OCI-LY1 (cell line): ENCODE data around the gene PPM1N.

Experiments used
- H2AFZ ChIP-seq: fragments of 200-600 bp; sonication (generic), shearing (Covaris generic); 2 replicates; pipeline ENCODE4 v1.6.0; 2014; ENCODE audit warnings: antibody characterized with exemption, mild to moderate bottlenecking, low read length
- H3F3A ChIP-seq: fragments of 200-600 bp; sonication (generic), shearing (Covaris generic); 2 replicates; pipeline ENCODE4 v1.6.0; 2014; ENCODE audit warnings: mild to moderate bottlenecking, antibody characterized with exemption, low read length, moderate library complexity; ENCODE audit not compliant: insufficient read depth
- H3K27ac ChIP-seq: fragments of 200-600 bp; sonication (generic); 2 replicates; pipeline ENCODE4 v1.5.1; 2014; ENCODE audit warnings: low read length, mixed run types, mild to moderate bottlenecking, low read depth; ENCODE audit not compliant: poor library complexity, severe bottlenecking
- H3K27me3 ChIP-seq: fragments of 200-600 bp; sonication (generic); 2 replicates; pipeline ENCODE4 v1.6.0; 2014; ENCODE audit warnings: antibody characterized with exemption, mild to moderate bottlenecking, low read length, moderate library complexity; ENCODE audit not compliant: insufficient read depth
- H3K36me3 ChIP-seq: fragments of 200-600 bp; sonication (generic); 2 replicates; pipeline ENCODE4 v1.6.1; 2014; ENCODE audit warnings: mild to moderate bottlenecking, antibody characterized with exemption, low read length, moderate library complexity, mixed read lengths; ENCODE audit not compliant: insufficient read depth
- H3K4me1 ChIP-seq: fragments of 200-600 bp; sonication (generic); 2 replicates; pipeline ENCODE4 v1.5.1; 2014; ENCODE audit warnings: mild to moderate bottlenecking, low read length, moderate library complexity; ENCODE audit not compliant: insufficient read depth, severe bottlenecking
- H3K4me2 ChIP-seq: fragments of 200-600 bp; sonication (generic), shearing (Covaris generic); 2 replicates; pipeline ENCODE4 v1.6.1; 2014; ENCODE audit warnings: low read length
- H3K4me3 ChIP-seq: fragments of 200-600 bp; sonication (generic); 2 replicates; pipeline ENCODE4 v1.5.1; 2014; ENCODE audit warnings: low read length, low read depth, mild to moderate bottlenecking, mixed read lengths; ENCODE audit not compliant: poor library complexity, severe bottlenecking
- H3K79me2 ChIP-seq: fragments of 200-600 bp; shearing (Covaris generic); 2 replicates; pipeline ENCODE4 v1.6.1; 2016; ENCODE audit warnings: mixed run types, low read length, mixed read lengths; ENCODE audit not compliant: insufficient read depth
- H3K9ac ChIP-seq: fragments of 200-600 bp; sonication (generic), shearing (Covaris generic); 2 replicates; pipeline ENCODE4 v1.6.1; 2014; ENCODE audit warnings: mild to moderate bottlenecking, low read length, mixed read lengths
- H3K9me2 ChIP-seq: fragments of 200-600 bp; sonication (generic), shearing (Covaris generic); 2 replicates; pipeline ENCODE4 v1.6.1; 2014; ENCODE audit warnings: low read depth, mild to moderate bottlenecking, low read length, mixed read lengths
- H3K9me3 ChIP-seq: fragments of 200-600 bp; shearing (Covaris generic); 2 replicates; pipeline ENCODE4 v1.6.1; 2014; ENCODE audit warnings: low read length, mixed read lengths
- H4K20me1 ChIP-seq: fragments of 200-600 bp; sonication (generic), shearing (Covaris generic); 2 replicates; pipeline ENCODE4 v1.6.0; 2016; ENCODE audit warnings: mild to moderate bottlenecking, low read length; ENCODE audit not compliant: insufficient read depth
- CTCF ChIP-seq: fragments of 200-600 bp; sonication (generic), shearing (Covaris generic); IDR thresholded peaks from 2 replicates; pipeline ENCODE4 v1.5.1; 2017; ENCODE audit warnings: mild to moderate bottlenecking, antibody characterized with exemption, low read length, moderate library complexity, mixed read lengths
- EZH2 ChIP-seq: fragments of 200-600 bp; sonication (generic), shearing (Covaris generic); IDR thresholded peaks from 2 replicates; pipeline ENCODE4 v1.8.0; 2017; ENCODE audit warnings: borderline replicate concordance, mixed run types, mild to moderate bottlenecking, antibody characterized with exemption, low read length, moderate library complexity, mixed read lengths

PPM1N gene

GRCh38 chr19:45505996-45506245 lies 7.7 kb downstream of the PPM1N start:
- Histone ChIP-seq H3F3A (no peaks in the 10 kb centered on the region), H3K27ac (peak overlapping the region; percentile 63), H3K9me2 (no peaks in the 10 kb centered on the region), H3K4me2 (peak overlapping the region; percentile 83), H3K4me3 (peak overlapping the region; percentile 94), H3K36me3 (no peaks in the 10 kb centered on the region), H4K20me1 (no peaks in the 10 kb centered on the region), H3K27me3 (no peaks in the 10 kb centered on the region), H2AFZ (peak overlapping the region; percentile 30; the same call in 1 of the 2 replicates), H3K4me1 (peaks cover 39% of the 10 kb centered on the region), H3K79me2 (0 out of 2 replicates have a peak, but pooled peaks cover 7% of the 10 kb centered on the region), H3K9ac (peak overlapping the region; percentile 92), H3K9me3 (no peaks in the 10 kb centered on the region)
- TF ChIP-seq EZH2, result no peak
- no peak for TF ChIP-seq CTCF

GRCh38 chr19:45506246-45506988 lies 8.2 kb downstream of the PPM1N start:
- Histone ChIP-seq H3K27ac (peak overlapping the region; percentile 86), H3K9ac (peak overlapping the region; percentile 92), H3K79me2 (0 out of 2 replicates have a peak, but pooled peaks cover 7% of the 10 kb centered on the region), H3K4me2 (peak overlapping the region; percentile 83), H3F3A (no peaks in the 10 kb centered on the region), H3K36me3 (no peaks in the 10 kb centered on the region), H3K4me1 (peaks cover 44% of the 10 kb centered on the region), H2AFZ (peak overlapping the region; percentile 30; the same call in 1 of the 2 replicates), H3K9me3 (no peaks in the 10 kb centered on the region), H3K27me3 (no peaks in the 10 kb centered on the region), H4K20me1 (no peaks in the 10 kb centered on the region), H3K4me3 (peak overlapping the region; percentile 94), H3K9me2 (no peaks in the 10 kb centered on the region)
- peak; percentile 73 for TF ChIP-seq CTCF
- no peak for TF ChIP-seq EZH2

- Histone ChIP-seq H3K4me1 (peaks cover 46% of the 10 kb centered on the region), H3K27ac (peak within 1 kb of the TSS; percentile 86), H2AFZ (no peak within 1 kb of the TSS), H3K79me2 (0 out of 2 replicates have a peak, but pooled peaks cover 7% of the 10 kb centered on the region), H3K9me2 (no peaks in the 10 kb centered on the region), H4K20me1 (no peaks in the 10 kb centered on the region), H3K4me3 (peak within 1 kb of the TSS; percentile 94), H3K9ac (peak within 1 kb of the TSS; percentile 92), H3K4me2 (peak within 1 kb of the TSS; percentile 83), H3K36me3 (no peaks in the 10 kb centered on the region), H3K9me3 (no peaks in the 10 kb centered on the region), H3F3A (no peaks in the 10 kb centered on the region), H3K27me3 (no peaks in the 10 kb centered on the region)
- TF ChIP-seq CTCF (no peak), EZH2 (no peak)
These were observed 9.0 kb downstream of the PPM1N start, which contains the start of gene VASP for GRCh38 chr19:45506989-45507871. TSS of gene VASP (plus strand) at chr19:45507479. CDS start at chr19:45507772, 293 bp downstream.
